Skeletal muscle cell (primary cell): Measurements from ENCODE around the gene RAD21L1.

Experiments
- DNase-seq: peaks from one replicate; pipeline ENCODE4 v3.0.0-alpha.2; 2010; ENCODE audit warnings: low read depth
- H3K4me3 ChIP-seq: 2 replicates; pipeline ENCODE4 v1.5.1; 2011; ENCODE audit warnings: low read depth, mild to moderate bottlenecking, control low read depth, low read length, moderate library complexity

The RAD21L1 gene

GRCh38 chr20:1198751-1199150 is 27.1 kb upstream of the RAD21L1 start:
- H3K4me3 ChIP-seq = no peak overlapping the region
- no peak for DNase-seq

GRCh38 chr20:1199212-1199873 is 26.5 kb upstream of the RAD21L1 start:
- no peak for DNase-seq
- H3K4me3 ChIP-seq = no peak overlapping the region

- no peak for DNase-seq
- H3K4me3 ChIP-seq = no peak overlapping the region
These were observed 25.9 kb upstream of the RAD21L1 start for GRCh38 chr20:1199964-1200363.

- H3K4me3 ChIP-seq = no peak within 1 kb of the TSS
These were observed 22.9 kb upstream of the RAD21L1 start, which contains the start of gene C20orf202 for GRCh38 chr20:1202762-1203504. Gene C20orf202, plus strand, starts transcription at chr20:1203454. Its CDS starts 132 bp downstream, at chr20:1203586.

GRCh38 chr20:1203630-1204029 is 22.2 kb upstream of the RAD21L1 start:
- no peak for DNase-seq
- no peak overlapping the region for H3K4me3 ChIP-seq

More at GRCh38 chr20:1202762-1203504, 22.9 kb upstream of the RAD21L1 start, which contains the start of gene C20orf202:
- DNase-seq = no peak

GRCh38 chr20:1204113-1204512 is 21.7 kb upstream of the RAD21L1 start:
- no peak for DNase-seq
- H3K4me3 ChIP-seq = no peak overlapping the region

GRCh38 chr20:1204576-1204975 is 21.3 kb upstream of the RAD21L1 start:
- no peak overlapping the region for H3K4me3 ChIP-seq
- no peak for DNase-seq

GRCh38 chr20:1205802-1206201 is 20.0 kb upstream of the RAD21L1 start:
- DNase-seq = no peak
- H3K4me3 ChIP-seq = no peak overlapping the region

GRCh38 chr20:1206366-1207148 is 19.3 kb upstream of the RAD21L1 start:
- no peak for DNase-seq
- H3K4me3 ChIP-seq = no peak overlapping the region

GRCh38 chr20:1207293-1207878 is 18.5 kb upstream of the RAD21L1 start:
- no peak for DNase-seq

GRCh38 chr20:1209447-1210387 is 16.1 kb upstream of the RAD21L1 start:
- no peak for DNase-seq

More at GRCh38 chr20:1207293-1207878, 18.5 kb upstream of the RAD21L1 start:
- no peak overlapping the region for H3K4me3 ChIP-seq

GRCh38 chr20:1210501-1210900 is 15.3 kb upstream of the RAD21L1 start:
- no peak overlapping the region for H3K4me3 ChIP-seq
- no peak for DNase-seq

More at GRCh38 chr20:1209447-1210387, 16.1 kb upstream of the RAD21L1 start:
- no peak overlapping the region for H3K4me3 ChIP-seq

GRCh38 chr20:1212023-1212422 is 13.8 kb upstream of the RAD21L1 start:
- H3K4me3 ChIP-seq = no peak overlapping the region
- no peak for DNase-seq

- H3K4me3 ChIP-seq = no peak overlapping the region
- DNase-seq = peak; percentile 25
These were observed 13.0 kb upstream of the RAD21L1 start for GRCh38 chr20:1212607-1213396.

GRCh38 chr20:1214838-1215261 is 11.0 kb upstream of the RAD21L1 start:
- H3K4me3 ChIP-seq = no peak overlapping the region
- no peak for DNase-seq

- peak; percentile 16 for DNase-seq
- H3K4me3 ChIP-seq = no peak overlapping the region
These were observed 10.3 kb upstream of the RAD21L1 start for GRCh38 chr20:1215386-1216170.
